Keratinocyte (primary cell): ENCODE data around the gene PTPN6.

ENCODE experiments used
- CTCF ChIP-seq, 3 experiments: IDR thresholded peaks in 1 of 3; conservative IDR thresholded peaks in 1 of 3; optimal IDR thresholded peaks in 1 of 3; 2 replicates in 2 of 3; 3 replicates in 1 of 3; pipeline versions ENCODE3 to v1.5.1; 2011; ENCODE audit warnings: low read length in 3 of 3, mild to moderate bottlenecking in 3 of 3, moderate library complexity in 2 of 3, control low read depth in 1 of 3, inconsistent platforms in 1 of 3; ENCODE audit not compliant: insufficient read depth in 2 of 3; ENCODE audit errors: extremely low read depth in 1 of 3
- EZH2 ChIP-seq: IDR thresholded peaks from one replicate; pipeline ENCODE4 v1.6.1; 2012; ENCODE audit warnings: inconsistent platforms, mild to moderate bottlenecking, low read length, moderate library complexity

GRCh38 chr12:6952121-6952862, 1.1 kb downstream of the PTPN6 start:
- no peak for TF ChIP-seq EZH2
- TF ChIP-seq CTCF (optimal IDR thresholded peaks at IDR 0.05 in 1 of 3, IDR thresholded peaks at IDR 0.05 in 1 of 3, conservative IDR thresholded peaks at IDR 0.05 in 1 of 3; ENCODE audit: extremely low read depth in 1 of 3, insufficient read depth in 2 of 3, low read length in 3 of 3), result no peak
